Measurements from ENCODE around the gene ADISSP. TPM values are rescaled to one million over a fixed set of nuclear protein-coding genes. Genes with fewer than 3 reads are reported as not detected.
A peak's percentile ranks its signal among the peaks of the same experiment; 100 is the strongest.

Gene ADISSP
- total RNA-seq, 1 donor from 2014 or later = 23.5 TPM

DNA sequence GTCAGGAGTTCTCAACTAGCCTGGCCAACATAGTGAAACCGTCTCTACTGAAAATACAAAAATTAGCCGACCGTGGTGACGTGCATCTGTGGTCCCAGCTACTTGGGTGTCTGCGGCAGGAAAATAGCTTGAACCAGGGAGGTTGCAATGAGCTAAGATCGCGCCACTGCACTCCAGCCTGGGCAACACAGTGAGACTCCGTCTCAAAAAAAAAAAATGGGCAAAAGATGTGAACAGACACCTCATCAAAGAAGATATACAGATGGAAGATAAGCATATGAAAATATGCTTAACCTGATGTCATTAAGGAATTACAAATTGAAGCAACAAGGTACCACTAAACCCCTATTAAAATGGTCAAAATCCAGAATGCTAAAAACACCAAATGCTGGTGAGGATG lies 44.3 kb downstream of the ADISSP start:
- H3K4me1 Mint-ChIP-seq (ENCODE audit: low read depth) = peaks cover 8% of the 10 kb centered on the region
- peaks cover 1% of the 10 kb centered on the region for H3K36me3 Mint-ChIP-seq (ENCODE audit: low read depth)
- H3K27ac Mint-ChIP-seq (ENCODE audit: unreplicated experiment) = no peak overlapping the region
- H3K4me3 Mint-ChIP-seq (ENCODE audit: unreplicated experiment) = no peak overlapping the region
- peaks cover 47% of the 10 kb centered on the region for H3K27me3 Mint-ChIP-seq (ENCODE audit: low read depth)
- H3K9me3 Mint-ChIP-seq (ENCODE audit: low read depth) = no peaks in the 10 kb centered on the region
- DNase-seq (ENCODE audit: low spot score) = no peak
- TF ChIP-seq, protein P1, sequence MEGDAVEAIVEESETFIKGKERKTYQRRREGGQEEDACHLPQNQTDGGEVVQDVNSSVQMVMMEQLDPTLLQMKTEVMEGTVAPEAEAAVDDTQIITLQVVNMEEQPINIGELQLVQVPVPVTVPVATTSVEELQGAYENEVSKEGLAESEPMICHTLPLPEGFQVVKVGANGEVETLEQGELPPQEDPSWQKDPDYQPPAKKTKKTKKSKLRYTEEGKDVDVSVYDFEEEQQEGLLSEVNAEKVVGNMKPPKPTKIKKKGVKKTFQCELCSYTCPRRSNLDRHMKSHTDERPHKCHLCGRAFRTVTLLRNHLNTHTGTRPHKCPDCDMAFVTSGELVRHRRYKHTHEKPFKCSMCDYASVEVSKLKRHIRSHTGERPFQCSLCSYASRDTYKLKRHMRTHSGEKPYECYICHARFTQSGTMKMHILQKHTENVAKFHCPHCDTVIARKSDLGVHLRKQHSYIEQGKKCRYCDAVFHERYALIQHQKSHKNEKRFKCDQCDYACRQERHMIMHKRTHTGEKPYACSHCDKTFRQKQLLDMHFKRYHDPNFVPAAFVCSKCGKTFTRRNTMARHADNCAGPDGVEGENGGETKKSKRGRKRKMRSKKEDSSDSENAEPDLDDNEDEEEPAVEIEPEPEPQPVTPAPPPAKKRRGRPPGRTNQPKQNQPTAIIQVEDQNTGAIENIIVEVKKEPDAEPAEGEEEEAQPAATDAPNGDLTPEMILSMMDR (IDR thresholded peaks at IDR 0.05) = no peak

DNA sequence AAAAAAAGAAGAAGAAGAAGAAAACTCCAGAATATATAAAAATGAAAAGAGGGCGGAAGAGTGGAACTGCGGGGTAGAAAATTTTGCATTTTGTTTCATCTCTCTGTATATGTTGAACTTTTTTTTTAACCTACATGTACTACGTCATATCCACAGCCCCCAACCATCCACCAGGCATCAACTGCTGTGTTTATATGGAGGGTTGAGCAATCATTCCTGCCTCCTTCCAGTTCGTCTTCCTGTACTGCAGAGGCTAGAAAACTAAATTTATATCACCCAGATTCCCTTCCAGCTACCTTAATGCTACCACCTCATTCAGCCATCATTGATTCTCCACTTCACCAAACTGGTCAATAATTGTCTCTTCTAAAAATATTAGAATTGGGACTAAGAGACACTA lies 45.6 kb downstream of the ADISSP start:
- peaks cover 38% of the 10 kb centered on the region for H3K27me3 Mint-ChIP-seq (ENCODE audit: low read depth)

DNA sequence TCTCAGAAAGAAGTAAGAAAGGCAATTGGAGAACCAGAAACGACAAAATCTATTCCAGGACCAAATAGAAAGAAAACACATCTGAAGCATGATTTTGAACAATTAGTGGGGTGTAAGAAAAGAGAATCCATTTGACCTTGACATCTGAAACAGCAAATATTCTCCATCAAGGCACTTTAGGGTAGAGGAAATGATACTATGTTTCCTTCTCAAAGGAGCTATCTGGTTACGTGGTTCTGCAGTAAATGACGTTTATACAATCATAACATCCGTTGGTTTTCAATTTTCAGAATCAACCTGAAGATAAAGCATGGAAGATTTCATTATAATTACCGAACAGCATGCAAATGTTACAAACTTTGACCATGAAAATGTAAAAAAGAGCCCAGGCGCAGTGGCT lies 46.9 kb downstream of the ADISSP start:
- Mint-ChIP-seq H3K27ac (ENCODE audit: unreplicated experiment) (no peak overlapping the region), H3K36me3 (ENCODE audit: low read depth) (no peaks in the 10 kb centered on the region), H3K4me3 (ENCODE audit: unreplicated experiment) (no peak overlapping the region), H3K9me3 (ENCODE audit: low read depth) (no peaks in the 10 kb centered on the region), H3K4me1 (ENCODE audit: low read depth) (no peaks in the 10 kb centered on the region), H3K27me3 (ENCODE audit: low read depth) (peaks cover 34% of the 10 kb centered on the region)
- no peak for DNase-seq (ENCODE audit: low spot score)
- TF ChIP-seq, protein P1 (IDR thresholded peaks at IDR 0.05) = no peak

More for the DNA sequence above, 45.6 kb downstream of the ADISSP start:
- DNase-seq (ENCODE audit: low spot score) = no peak
- H3K4me1 Mint-ChIP-seq (ENCODE audit: low read depth) = no peaks in the 10 kb centered on the region
- TF ChIP-seq, protein P1 (IDR thresholded peaks at IDR 0.05) = no peak
- no peak overlapping the region for H3K4me3 Mint-ChIP-seq (ENCODE audit: unreplicated experiment)
- H3K9me3 Mint-ChIP-seq (ENCODE audit: low read depth) = no peaks in the 10 kb centered on the region
- H3K36me3 Mint-ChIP-seq (ENCODE audit: low read depth) = no peaks in the 10 kb centered on the region
- no peak overlapping the region for H3K27ac Mint-ChIP-seq (ENCODE audit: unreplicated experiment)

DNA sequence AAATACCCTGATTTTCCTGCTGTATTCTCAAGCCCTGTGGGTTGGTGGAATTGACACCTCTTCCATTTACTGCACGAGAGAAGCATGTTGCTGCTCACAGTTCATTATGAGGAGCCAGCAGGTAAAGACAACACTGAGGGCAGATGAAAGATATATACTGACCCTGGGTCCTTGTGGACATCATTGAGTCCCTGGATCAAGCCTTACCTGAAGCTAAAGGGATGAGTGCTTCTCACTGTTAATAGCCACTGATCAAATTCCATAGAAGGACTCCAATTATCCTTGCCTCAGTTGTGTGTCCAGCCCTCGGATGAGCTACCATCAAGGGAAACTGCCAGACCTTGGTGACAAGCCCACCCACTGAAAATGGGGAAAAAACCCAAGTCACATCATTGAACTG lies 47.5 kb downstream of the ADISSP start:
- H3K27me3 Mint-ChIP-seq (ENCODE audit: low read depth) = peaks cover 34% of the 10 kb centered on the region
- no peaks in the 10 kb centered on the region for H3K9me3 Mint-ChIP-seq (ENCODE audit: low read depth)
- H3K4me3 Mint-ChIP-seq (ENCODE audit: unreplicated experiment) = no peak overlapping the region
- H3K27ac Mint-ChIP-seq (ENCODE audit: unreplicated experiment) = no peak overlapping the region
- DNase-seq (ENCODE audit: low spot score) = peak; percentile 2
- no peaks in the 10 kb centered on the region for H3K4me1 Mint-ChIP-seq (ENCODE audit: low read depth)
- no peaks in the 10 kb centered on the region for H3K36me3 Mint-ChIP-seq (ENCODE audit: low read depth)
- TF ChIP-seq, protein P1 (IDR thresholded peaks at IDR 0.05) = no peak

DNA sequence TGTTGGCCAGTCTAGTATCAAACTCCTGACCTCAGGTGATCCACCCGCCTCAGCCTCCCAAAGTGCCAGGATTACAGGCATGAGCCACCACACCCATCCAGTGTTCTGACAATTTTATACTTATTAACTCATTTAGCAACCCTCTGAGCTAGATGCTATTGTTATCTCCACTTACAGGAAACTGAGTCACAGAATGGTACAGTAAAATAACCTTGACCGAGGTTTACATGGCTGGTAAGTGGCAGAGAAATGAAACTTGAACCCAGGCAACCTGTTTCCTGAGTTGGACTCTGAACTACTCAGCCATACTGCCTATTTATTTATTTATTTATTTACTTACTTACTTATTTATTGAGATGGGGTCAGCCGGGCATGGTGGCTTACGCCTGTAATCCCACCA lies 48.5 kb downstream of the ADISSP start:
- peaks cover 29% of the 10 kb centered on the region for H3K27me3 Mint-ChIP-seq (ENCODE audit: low read depth)
- no peak overlapping the region for H3K4me3 Mint-ChIP-seq (ENCODE audit: unreplicated experiment)
- H3K9me3 Mint-ChIP-seq (ENCODE audit: low read depth) = no peaks in the 10 kb centered on the region
- no peak for DNase-seq (ENCODE audit: low spot score)
- TF ChIP-seq, protein P1 (IDR thresholded peaks at IDR 0.05) = no peak
- H3K36me3 Mint-ChIP-seq (ENCODE audit: low read depth) = no peaks in the 10 kb centered on the region
- no peak overlapping the region for H3K27ac Mint-ChIP-seq (ENCODE audit: unreplicated experiment)
- no peaks in the 10 kb centered on the region for H3K4me1 Mint-ChIP-seq (ENCODE audit: low read depth)
